Breast epithelium (tissue), 4 donors: ENCODE data around the gene ABCC5. TPM values are rescaled to one million over a fixed set of nuclear protein-coding genes. Genes with fewer than 3 reads are reported as not detected.
A peak's percentile ranks its signal among the peaks of the same experiment; 100 is the strongest.
"Not testable (repeated sequence)": the region's sequence is repeated elsewhere in the genome, so short reads cannot be mapped to it uniquely, and the experiment has no call there.

Experiments
- DNase-seq, 2 donors: peaks; one replicate each; pipeline ENCODE4 v3.0.0-alpha.2; 2019; ENCODE audit warnings: low spot score in 2 of 2
- H3K27ac ChIP-seq, 2 donors: fragments of 200-600 bp; sonication (generic) in 1 of 2; one replicate each; pipeline ENCODE4 v1.5.1; 2016 to 2019; ENCODE audit warnings: mild to moderate bottlenecking in 1 of 2
- H3K27me3 ChIP-seq, 2 donors: fragments of 200-600 bp; sonication (generic) in 1 of 2; one replicate each; pipeline versions ENCODE4 v1.5.1 to v1.6.0; 2017 to 2019; ENCODE audit warnings: control low read depth in 1 of 2, mild to moderate bottlenecking in 1 of 2
- H3K36me3 ChIP-seq: fragments of 200-600 bp; one replicate; pipeline ENCODE4 v1.5.1; 2019
- H3K4me1 ChIP-seq, 2 donors: fragments of 200-600 bp; sonication (generic); one replicate each; pipeline ENCODE4 v1.5.1; 2016 to 2019; ENCODE audit warnings: control low read depth in 1 of 2
- H3K4me3 ChIP-seq, 3 donors: fragments of 200-600 bp; sonication (generic); 1 replicate in 2 of 3; 2 replicates in 1 of 3; pipeline ENCODE4 v1.5.1; 2016 to 2019; ENCODE audit warnings: mild to moderate bottlenecking in 3 of 3, moderate library complexity in 2 of 3
- H3K9me3 ChIP-seq, 2 donors: fragments of 200-600 bp; sonication (generic) in 1 of 2; one replicate each; pipeline ENCODE4 v1.5.1; 2016 to 2019; ENCODE audit warnings: control low read depth in 1 of 2
- CTCF ChIP-seq, 3 donors: fragments of 450-650 bp; IDR thresholded peaks; one replicate each; pipeline ENCODE4 v1.5.1; 2016 to 2017; ENCODE audit warnings: antibody characterized with exemption in 3 of 3, mild to moderate bottlenecking in 3 of 3, moderate library complexity in 3 of 3
- POLR2A ChIP-seq: fragments of 450-650 bp; IDR thresholded peaks from one replicate; pipeline ENCODE4 v1.6.1; 2016; ENCODE audit warnings: antibody characterized with exemption, mild to moderate bottlenecking, moderate library complexity
- POLR2AphosphoS5 ChIP-seq, 3 donors: sonication (generic); formaldehyde crosslinking; IDR thresholded peaks; one replicate each; pipeline ENCODE4 v1.6.1; 2017; ENCODE audit warnings: antibody characterized with exemption in 3 of 3
- intact Hi-C: fragments of 100-400 bp; cut with DNase I; formaldehyde crosslinking; loops from one replicate; pipeline ENCODE4 v1.15.1; 2023; ENCODE audit warnings: low total_unique reads
- total RNA-seq, 3 donors: library from RNA; depleted of rRNA; stranded (reverse); fragments of >200 nt; gene quantifications; one replicate each; pipeline ENCODE4 v1.1.0, GENCODE V29; 2016

Gene ABCC5
- total RNA-seq, 3 donors from 2014 or later: 21.0 to 29.9 (median 21.8) TPM

GRCh38 chr3:184029443-184029842 lies 11.8 kb upstream of the ABCC5 start:
- Histone ChIP-seq H3K36me3 (no peaks in the 10 kb centered on the region), H3K4me1 (no peaks in the 10 kb centered on the region), H3K9me3 (no peaks in the 10 kb centered on the region), H3K4me3 (no peak overlapping the region), H3K27ac (no peak overlapping the region), H3K27me3 (no peaks in the 10 kb centered on the region)
- intact Hi-C loops: loop anchor here (10.0 kb wide), 1 partner anchor 125 kb away; no protein-coding TSS in a partner anchor
- no peak for DNase-seq
- TF ChIP-seq POLR2A (no peak), CTCF (IDR thresholded peaks at IDR 0.05) (no peak), POLR2AphosphoS5 (IDR thresholded peaks at IDR 0.05) (no peak)

GRCh38 chr3:184028275-184028890 lies 10.7 kb upstream of the ABCC5 start:
- H3K27me3 ChIP-seq, H3K4me1 ChIP-seq, H3K36me3 ChIP-seq, H3K4me3 ChIP-seq, H3K27ac ChIP-seq, DNase-seq, H3K9me3 ChIP-seq: not testable (repeated sequence)
- intact Hi-C loops: loop anchor here (10.0 kb wide), 1 partner anchor 124 kb away; no protein-coding TSS in a partner anchor

- H3K4me3 ChIP-seq, H3K9me3 ChIP-seq, H3K36me3 ChIP-seq, H3K4me1 ChIP-seq, H3K27ac ChIP-seq, DNase-seq, H3K27me3 ChIP-seq: not testable (repeated sequence)
- intact Hi-C loops: loop anchor here (10.0 kb wide), 1 partner anchor 120 kb away; no protein-coding TSS in a partner anchor
Observed at GRCh38 chr3:184025256-184025655, 7.6 kb upstream of the ABCC5 start.

- TF ChIP-seq POLR2AphosphoS5 (IDR thresholded peaks at IDR 0.05) (no peak), CTCF (IDR thresholded peaks at IDR 0.05) (no peak), POLR2A (no peak)
- Histone ChIP-seq H3K27me3 (no peaks in the 10 kb centered on the region), H3K4me3 (no peak overlapping the region), H3K27ac (no peak overlapping the region), H3K36me3 (no peaks in the 10 kb centered on the region), H3K4me1 (no peaks in the 10 kb centered on the region), H3K9me3 (no peaks in the 10 kb centered on the region)
- intact Hi-C loops: loop anchor here (10.0 kb wide), 1 partner anchor 118 kb away; no protein-coding TSS in a partner anchor
- DNase-seq: no peak
Observed at GRCh38 chr3:184022323-184022722, 4.6 kb upstream of the ABCC5 start.

- intact Hi-C loops: no loop called here
- H3K9me3 ChIP-seq: no peaks in the 10 kb centered on the region
- peak overlapping the region; percentile 68 to 77 for H3K27ac ChIP-seq
- TF ChIP-seq POLR2AphosphoS5 (IDR thresholded peaks at IDR 0.05): no peak
- no peak for TF ChIP-seq POLR2A
- no peak for TF ChIP-seq CTCF (IDR thresholded peaks at IDR 0.05)
- H3K27me3 ChIP-seq: no peaks in the 10 kb centered on the region
- DNase-seq: no peak
- no peaks in the 10 kb centered on the region for H3K36me3 ChIP-seq
- peaks cover 0 to 6% of the 10 kb centered on the region in 2 donors for H3K4me1 ChIP-seq
- H3K4me3 ChIP-seq: peak overlapping the region; percentile 80 to 97 (median 95)
Observed at GRCh38 chr3:184018424-184018973, 815 bp upstream of the ABCC5 start.

- intact Hi-C loops: no loop called here
- Histone ChIP-seq H3K9me3 (no peaks in the 10 kb centered on the region), H3K27me3 (no peaks in the 10 kb centered on the region), H3K4me1 (peaks cover 0 to 6% of the 10 kb centered on the region in 2 donors), H3K4me3 (peak overlapping the region; percentile 80 to 97 (median 95)), H3K27ac (peak overlapping the region in 1 of 2 donors; percentile 77), H3K36me3 (no peaks in the 10 kb centered on the region)
- TF ChIP-seq POLR2AphosphoS5 (IDR thresholded peaks at IDR 0.05) (no peak), CTCF (IDR thresholded peaks at IDR 0.05) (peak in 2 of 3 donors; percentile 77 to 92), POLR2A (no peak)
- no peak for DNase-seq
Observed at GRCh38 chr3:184016811-184017671, 643 bp downstream of the ABCC5 start.
